NOMO-1 treated with DMSO at 0.1 percent for 48 hours (cell line): ENCODE results near the gene UBE2E2.
A peak's percentile ranks its signal among the peaks of the same experiment; 100 is the strongest.

Source experiments
- DNase-seq: peaks from one replicate; lab custom pipeline; 2025; ENCODE audit not compliant: unreplicated experiment; lab: John Stamatoyannopoulos, UW

Gene UBE2E2

DNA sequence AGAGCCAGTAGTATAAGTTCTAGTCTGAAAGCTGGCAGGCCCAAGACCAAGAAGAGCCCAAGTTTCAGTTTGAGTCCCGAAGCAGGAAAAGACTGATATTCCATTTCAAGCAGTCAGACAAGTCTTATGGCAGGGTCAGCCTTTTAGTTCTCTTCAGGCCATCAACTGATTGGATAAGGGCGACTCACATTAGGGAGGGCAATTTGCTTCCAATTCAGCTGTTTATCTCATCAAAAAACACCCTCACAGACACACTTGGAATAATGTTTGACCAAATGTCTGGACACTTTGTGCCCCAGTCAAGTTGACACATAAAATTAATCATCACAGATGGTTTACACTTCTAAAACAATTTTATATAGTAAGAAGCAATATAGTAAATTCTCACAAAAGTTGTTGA, 69.7 kb downstream of the UBE2E2 start:
- DNase-seq = no peak

DNA sequence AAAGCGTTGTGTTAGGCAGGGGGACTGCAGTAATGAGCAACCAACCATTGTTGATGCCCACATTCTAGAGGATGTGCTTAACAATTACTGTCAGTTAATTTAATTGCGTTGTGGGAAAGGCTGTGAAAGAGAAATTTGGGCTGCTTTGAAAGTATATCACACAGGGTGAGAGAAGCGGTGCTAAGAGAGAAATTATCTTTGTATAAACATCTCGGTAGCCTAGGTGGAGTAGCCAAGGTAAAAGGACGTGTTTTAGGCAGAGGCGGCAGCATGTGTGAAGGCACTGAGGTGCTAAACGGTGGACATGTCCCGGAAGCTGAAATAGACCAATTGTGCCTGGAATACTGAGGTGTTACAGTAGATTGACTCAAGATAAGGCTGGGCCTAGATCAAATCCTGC, 71.9 kb downstream of the UBE2E2 start:
- DNase-seq = no peak

GRCh38 chr3:23275814-23276213, 72.7 kb downstream of the UBE2E2 start:
- DNase-seq = no peak

DNA sequence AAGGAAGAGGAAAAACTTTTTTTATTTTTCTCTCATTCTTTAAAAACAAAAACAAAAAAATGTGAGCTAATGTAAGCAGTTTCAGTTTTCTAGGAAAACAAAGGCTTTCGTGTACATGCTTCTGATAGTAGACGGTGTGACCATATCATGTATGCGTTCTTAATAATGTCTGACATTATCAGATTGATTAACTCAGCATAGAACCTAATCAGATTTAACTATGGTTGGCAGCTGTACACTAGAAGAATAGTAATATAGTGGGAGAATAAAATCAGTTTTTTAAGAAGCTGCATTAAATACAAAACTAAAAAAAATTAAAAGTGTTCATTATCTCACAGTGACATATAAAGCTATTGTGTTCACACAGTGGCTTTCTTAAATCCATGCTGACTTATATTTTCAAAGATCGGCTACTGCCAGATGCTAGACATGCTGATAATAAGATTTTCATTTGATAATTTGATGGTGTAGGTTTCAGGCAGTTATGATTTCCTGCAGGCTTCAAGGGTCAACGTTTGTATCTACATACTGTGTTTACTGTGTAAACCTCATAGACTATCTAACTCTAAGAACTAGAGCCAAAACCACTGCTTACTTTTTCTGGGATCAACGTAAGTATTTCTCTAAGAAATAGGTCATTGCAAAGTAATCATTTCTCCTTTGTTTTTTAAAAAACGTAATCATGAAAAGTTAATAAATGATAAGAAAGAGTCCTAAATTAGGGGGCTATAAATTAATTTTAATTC, 74.0 kb downstream of the UBE2E2 start:
- no peak for DNase-seq

DNA sequence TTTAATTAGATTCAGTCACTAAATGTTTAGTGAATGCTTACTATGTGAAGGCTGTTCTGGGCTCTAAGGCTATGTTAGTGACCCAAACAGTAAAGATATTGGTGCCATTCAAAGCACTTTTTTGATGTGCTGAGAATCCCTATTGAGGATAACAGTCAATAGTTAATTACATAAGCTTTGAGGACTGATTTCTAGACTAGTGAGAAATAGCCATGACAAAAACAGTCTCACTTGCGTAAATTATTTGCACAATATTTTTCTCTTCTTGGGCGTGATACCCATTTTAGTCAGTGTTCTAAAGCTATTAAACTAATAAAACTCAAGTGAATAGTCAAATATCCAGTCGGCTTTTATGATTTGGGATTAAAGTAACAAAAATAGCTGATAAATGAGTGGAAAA, 74.6 kb downstream of the UBE2E2 start:
- DNase-seq = no peak

DNA sequence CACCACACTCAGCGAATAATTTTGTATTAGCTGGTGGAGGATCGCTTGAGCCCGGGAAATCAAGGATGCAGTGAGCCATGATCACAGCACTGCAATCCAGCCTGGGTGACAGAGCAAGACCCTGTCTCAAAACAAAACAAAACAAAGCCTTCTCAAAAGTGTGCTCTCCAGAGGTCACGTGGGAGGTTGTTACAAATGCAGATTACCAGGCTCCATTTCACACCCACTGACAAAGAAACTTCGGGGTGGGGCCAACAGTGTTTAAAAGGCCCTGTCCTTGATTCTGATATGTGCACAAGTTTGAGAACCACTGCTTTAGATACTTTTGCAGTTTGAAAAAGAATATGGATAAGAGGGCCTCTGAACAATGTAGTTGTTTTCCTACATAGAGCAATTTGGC, 80.5 kb downstream of the UBE2E2 start:
- DNase-seq = no peak

DNA sequence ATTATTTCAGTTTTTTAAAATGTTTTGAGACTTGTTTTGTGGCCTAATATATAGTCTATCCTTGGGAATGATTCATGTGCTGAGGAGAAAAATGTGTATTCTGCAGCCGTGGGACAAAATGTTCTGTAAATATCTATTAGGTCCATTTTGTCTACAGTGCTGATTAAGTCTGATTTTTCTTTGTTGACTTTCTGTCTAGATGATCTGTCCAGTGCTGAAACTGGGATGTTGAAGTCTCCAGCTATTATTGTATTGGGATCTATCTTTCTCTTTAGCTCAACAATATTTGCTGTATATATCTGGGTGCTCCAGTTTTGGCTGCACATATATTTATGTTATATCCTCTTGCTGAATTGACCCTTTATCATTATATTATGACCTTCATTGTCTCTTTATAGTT, 85.2 kb downstream of the UBE2E2 start:
- no peak for DNase-seq

GRCh38 chr3:23288715-23289114, 85.6 kb downstream of the UBE2E2 start:
- DNase-seq = no peak

GRCh38 chr3:23292432-23292831, 89.3 kb downstream of the UBE2E2 start:
- no peak for DNase-seq

- DNase-seq = peak; percentile 44
These were observed 91.8 kb downstream of the UBE2E2 start for GRCh38 chr3:23294770-23295387.

- DNase-seq = no peak
These were observed 98.7 kb downstream of the UBE2E2 start for GRCh38 chr3:23301819-23302218.

- no peak for DNase-seq
These were observed 99.1 kb downstream of the UBE2E2 start for GRCh38 chr3:23302271-23302670.

DNA sequence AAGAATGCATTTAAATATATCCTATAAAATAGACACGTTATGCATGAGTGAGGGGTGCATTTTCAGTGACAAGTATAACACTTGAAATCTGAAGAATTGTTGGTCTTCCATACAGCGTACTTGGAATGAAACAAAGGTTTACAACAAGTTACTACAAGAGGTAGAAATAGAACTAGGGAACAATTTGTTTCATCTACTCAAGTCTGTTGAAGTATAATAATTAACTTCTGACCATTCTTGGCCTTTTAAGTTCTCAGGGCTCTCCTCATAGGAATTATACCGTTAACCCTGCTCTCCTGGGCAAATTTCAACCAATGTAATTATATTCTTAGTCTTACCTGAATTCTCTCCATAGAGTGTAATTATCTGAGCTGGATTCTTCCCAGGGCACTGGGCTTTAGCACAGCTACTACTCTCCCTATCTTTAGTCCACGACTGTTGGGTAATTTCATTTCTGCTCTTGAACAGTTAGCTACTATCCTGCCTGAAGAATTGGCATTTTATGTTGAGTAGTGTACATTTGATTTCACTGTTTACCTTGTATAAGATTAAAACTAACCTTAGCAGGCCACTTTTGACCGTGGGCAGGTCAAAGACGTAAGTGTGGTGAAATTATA, 100.6 kb downstream of the UBE2E2 start:
- DNase-seq = no peak

DNA sequence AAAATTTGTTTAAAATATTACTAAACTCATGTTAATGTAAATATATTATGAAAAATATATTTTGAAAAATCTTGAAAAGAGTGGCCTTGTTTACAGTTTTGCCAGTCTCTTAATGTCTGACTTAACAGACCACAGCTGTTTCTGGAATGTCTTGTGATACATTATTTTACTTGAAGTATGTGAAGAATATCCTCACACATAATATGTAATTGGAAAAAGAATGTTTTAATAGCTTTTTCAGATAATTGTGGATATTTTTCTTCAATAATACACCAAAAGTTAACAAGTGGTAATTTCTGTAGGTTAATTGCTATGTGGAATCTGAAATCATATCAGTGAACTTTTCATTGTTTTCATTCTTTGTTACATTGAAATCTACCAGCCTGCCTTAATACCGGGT, 101.3 kb downstream of the UBE2E2 start:
- no peak for DNase-seq

DNA sequence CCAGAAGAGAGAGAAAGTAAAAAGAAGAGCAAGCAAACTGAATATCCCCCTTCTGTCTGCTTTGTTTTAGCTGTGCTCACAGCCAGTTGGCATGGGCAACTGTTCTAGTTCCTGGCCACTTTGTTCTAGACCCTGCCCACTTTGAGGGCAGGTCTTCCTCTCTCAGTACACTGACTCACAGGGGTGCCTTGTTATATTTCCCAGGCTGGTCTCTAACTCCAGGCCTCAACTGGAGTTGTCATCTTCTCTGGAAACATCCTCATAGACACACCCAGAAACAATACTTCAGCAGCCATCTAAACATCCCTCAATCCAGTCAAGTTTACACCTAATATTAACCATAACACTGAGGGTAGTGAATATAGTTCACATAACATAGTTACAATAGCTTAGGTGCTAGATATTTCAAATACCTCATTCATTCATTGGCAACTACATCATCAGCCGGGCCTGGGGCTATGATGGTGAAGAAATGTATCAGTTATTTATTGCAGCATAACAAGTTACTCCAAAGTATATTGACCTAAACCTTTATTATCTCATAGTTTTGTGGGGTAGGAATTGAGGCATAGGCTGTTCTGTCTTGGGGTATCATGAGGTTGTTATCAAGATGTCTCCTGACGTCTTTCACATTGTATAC, 106.0 kb downstream of the UBE2E2 start:
- DNase-seq = no peak

DNA sequence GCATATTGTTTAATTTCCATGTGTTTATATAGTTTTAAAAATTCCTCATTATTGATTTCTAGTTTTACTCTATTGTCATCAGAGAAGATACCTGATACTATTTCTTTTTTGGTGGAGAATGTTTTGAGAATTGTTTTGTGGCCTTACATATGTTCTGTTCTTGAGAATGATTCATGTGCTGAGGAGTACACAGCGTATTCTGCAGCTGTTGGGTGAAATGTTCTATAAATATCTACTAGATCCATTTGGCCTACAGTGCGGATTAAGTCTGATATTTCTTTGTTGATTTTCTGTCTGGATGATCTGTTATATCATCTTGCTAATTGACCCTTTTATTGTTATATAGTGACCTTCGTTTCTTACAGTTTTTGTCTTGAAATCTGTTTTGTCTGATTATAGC, 109.7 kb downstream of the UBE2E2 start:
- DNase-seq = no peak

DNA sequence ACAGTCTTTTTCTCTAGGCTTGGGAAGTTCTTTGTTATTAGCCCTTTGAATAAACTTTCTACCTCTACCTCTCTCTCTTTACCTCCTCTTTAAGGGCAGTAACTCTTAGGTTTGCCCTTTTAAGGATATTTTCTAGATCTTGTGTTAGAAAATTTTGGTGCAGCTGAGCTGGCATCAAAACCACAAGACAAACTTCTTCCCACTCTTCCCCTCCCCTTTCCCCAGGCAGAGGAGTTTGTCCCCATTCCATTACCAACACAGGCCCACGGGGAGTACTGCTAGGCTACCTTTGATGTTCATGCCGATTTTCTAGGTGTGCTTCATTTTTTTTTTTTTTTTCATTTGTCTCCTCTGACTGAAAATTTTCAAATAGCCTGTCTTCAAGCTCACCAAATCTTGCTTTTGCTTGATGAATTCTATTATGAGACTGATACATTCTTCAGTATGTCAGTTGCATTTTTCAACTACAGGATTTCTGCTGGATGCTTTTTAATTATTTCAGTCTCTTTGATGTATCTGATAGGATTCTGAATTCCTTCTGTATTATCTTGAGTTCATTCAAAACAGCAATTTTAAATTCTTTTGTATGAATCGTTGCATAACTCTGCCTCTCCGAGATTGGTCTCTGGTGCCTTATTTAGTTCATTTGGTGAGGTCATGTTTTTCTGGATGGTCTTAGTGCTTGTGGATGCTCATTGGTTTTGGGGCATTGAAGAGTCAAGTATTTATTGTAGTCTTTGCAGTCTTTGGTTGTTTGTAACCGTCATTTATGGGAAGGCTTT, 112.0 kb downstream of the UBE2E2 start:
- no peak for DNase-seq

- DNase-seq = no peak
These were observed 113.8 kb downstream of the UBE2E2 start for GRCh38 chr3:23316924-23317323.

- DNase-seq = no peak
These were observed 116.5 kb downstream of the UBE2E2 start for GRCh38 chr3:23319366-23320312.
